ENCODE results near the gene SMG6.

- no peak for TF ChIP-seq CTCF (IDR thresholded peaks at IDR 0.05)
- no peak for TF ChIP-seq POLR2A (IDR thresholded peaks at IDR 0.05)
Measured at GRCh38 chr17:2049333-2050299, 254.0 kb downstream of the SMG6 start.
